Measurements from ENCODE around the gene KCNIP4.
A peak's percentile ranks its signal among the peaks of the same experiment; 100 is the strongest.
"Not testable (repeated sequence)": the region's sequence is repeated elsewhere in the genome, so short reads cannot be mapped to it uniquely, and the experiment has no call there.

KCNIP4 gene

GRCh38 chr4:20783134-20783533, 1165.4 kb downstream of the KCNIP4 start:
- not testable (repeated sequence) for DNase-seq (ENCODE audit: low spot score); FAIRE-seq

DNA sequence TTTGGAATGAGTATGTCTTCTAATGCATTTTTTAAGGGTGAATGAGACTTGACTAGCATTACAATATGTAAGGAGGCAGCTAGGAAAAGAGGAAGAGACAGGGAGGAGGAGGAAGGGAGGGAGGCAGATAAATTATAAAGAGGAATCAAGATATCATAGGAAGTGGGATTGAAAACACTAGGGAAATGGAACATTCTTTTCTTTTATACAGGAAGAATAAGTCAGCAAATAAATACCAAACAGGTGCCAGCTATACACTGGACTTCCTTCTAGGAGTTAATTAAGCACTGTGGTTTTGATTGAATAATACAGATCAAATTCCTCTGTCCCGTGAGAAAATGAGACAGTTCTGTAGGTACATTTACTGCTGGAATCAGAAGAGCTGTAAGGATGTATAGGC, 1169.7 kb downstream of the KCNIP4 start:
- FAIRE-seq (no peak), DNase-seq (ENCODE audit: low spot score) (no peak)

GRCh38 chr4:20773144-20773997, 1175.2 kb downstream of the KCNIP4 start:
- peak; percentile 49 for DNase-seq (ENCODE audit: low spot score)
- FAIRE-seq: no peak

DNA sequence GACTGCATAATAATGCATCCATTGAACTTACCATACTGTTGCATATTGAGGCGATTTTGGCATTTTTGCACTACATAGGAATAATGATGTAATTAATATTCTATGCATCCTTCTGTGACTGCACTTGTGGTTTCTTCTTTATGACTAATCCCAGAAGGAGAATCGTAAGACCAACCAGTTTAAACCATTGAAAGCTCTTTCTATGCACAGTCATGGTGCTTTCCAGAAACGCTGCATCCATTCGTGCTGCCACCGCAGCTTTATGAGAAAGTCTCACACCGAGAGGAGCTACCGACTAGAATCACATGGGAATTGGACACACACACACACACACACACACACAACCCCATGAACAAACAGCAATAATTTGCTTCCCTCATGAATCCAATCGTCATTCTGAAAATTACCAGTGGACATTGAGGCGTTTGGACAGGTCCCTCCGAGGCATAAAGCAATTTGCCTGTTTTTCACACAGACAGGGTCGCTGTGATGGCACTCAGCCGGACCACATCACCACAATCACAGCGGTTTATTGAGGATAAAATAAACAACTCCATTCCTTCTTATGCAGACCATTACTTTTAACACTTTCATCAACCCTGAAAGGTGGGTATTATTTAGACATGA, 1184.1 kb downstream of the KCNIP4 start:
- FAIRE-seq (no peak), DNase-seq (ENCODE audit: low spot score) (no peak)

GRCh38 chr4:20761826-20762225, 1186.7 kb downstream of the KCNIP4 start:
- DNase-seq (ENCODE audit: low spot score) (no peak), FAIRE-seq (no peak)

GRCh38 chr4:20761382-20761781, 1187.2 kb downstream of the KCNIP4 start:
- no peak for FAIRE-seq
- DNase-seq (ENCODE audit: low spot score): no peak

DNA sequence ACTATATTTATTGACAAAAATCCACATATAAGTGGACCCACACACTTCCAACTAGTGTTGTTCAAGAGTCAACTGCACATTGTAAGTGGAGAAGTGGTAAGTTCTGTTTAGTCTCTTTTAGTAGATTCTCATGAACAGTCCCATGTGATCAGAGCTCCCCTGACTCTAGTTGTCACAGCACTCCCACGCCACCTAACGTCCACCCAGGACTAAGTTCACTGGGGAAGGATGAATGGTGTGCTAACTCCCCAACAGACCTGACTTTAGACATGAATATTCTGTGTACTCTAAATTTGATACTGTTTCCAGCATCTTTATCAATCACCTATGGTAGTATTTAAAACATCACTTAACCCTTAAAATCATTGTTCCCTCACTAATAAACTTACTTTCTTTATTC, 1188.5 kb downstream of the KCNIP4 start:
- DNase-seq (ENCODE audit: low spot score) (no peak), FAIRE-seq (no peak)

DNA sequence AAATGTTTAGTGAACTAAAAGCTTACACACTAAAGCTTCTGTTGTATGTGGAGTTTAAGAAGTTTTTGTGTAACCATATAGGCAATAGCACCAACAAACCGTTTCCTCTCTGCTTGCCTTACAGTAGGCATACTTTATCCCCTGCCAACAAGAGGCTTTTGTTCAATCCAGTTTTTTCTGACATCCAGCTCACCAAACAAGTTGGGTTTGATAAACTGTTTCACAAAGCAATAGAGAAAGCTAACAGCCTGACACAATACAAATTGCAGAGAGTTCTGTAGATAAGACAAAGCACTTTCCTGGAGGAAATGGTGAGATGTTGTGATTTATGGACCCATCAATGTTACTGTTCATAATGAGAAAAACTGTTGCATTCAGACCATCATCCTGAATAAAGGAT, 1194.5 kb downstream of the KCNIP4 start:
- DNase-seq (ENCODE audit: low spot score) (no peak), FAIRE-seq (no peak)

DNA sequence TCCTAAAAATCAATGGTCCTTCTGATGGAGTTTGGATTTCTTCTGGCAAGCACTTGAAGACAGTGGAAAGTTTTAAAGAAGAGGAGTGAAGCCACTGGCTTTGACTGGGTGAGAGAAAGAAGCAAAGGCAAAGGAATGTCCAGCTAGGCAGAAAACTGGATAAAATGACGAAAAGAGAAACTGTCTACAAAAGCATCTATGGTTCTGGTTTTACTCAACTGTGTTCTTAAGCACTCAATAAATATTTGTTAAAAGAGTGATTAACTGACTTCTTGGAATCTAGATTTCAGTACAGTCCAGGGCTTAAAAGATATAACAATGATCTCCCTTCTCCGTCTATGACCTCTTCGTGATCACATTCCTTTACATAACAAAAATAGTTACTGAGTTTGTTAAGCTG, 1195.9 kb downstream of the KCNIP4 start:
- no peak for FAIRE-seq

DNA sequence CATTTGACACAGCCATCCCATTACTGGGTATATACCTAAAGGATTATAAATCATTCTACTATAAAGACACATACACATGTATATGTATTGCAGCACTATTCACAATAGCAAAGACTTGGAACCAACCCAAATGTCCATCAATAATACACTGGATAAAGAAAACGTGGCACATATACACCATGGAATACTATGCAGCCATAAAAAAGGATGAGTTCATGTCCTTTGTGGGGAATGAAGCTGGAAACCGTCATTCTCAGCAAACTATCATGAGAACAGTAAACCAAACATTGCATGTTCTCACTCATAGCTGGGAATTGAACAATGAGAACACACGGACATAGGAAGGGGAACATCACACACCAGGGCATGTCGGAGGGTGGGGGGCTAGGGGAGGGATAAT, 1202.6 kb downstream of the KCNIP4 start:
- not testable (repeated sequence) for DNase-seq (ENCODE audit: low spot score); FAIRE-seq

More for the DNA sequence above, 1195.9 kb downstream of the KCNIP4 start:
- DNase-seq (ENCODE audit: low spot score): no peak

- FAIRE-seq (no peak), DNase-seq (ENCODE audit: low spot score) (no peak)
These were observed 1212.6 kb downstream of the KCNIP4 start for GRCh38 chr4:20735931-20736330.

- DNase-seq (ENCODE audit: low spot score): no peak
- FAIRE-seq: no peak
These were observed 1223.7 kb downstream of the KCNIP4 start for GRCh38 chr4:20724915-20725314.

GRCh38 chr4:20723463-20723862, 1225.1 kb downstream of the KCNIP4 start:
- FAIRE-seq (no peak), DNase-seq (ENCODE audit: low spot score) (no peak)

- DNase-seq (ENCODE audit: low spot score) (no peak), FAIRE-seq (no peak)
These were observed 1225.6 kb downstream of the KCNIP4 start for GRCh38 chr4:20723019-20723418.

- FAIRE-seq (no peak), DNase-seq (ENCODE audit: low spot score) (no peak)
These were observed 1237.2 kb downstream of the KCNIP4 start for GRCh38 chr4:20711335-20711734.

DNA sequence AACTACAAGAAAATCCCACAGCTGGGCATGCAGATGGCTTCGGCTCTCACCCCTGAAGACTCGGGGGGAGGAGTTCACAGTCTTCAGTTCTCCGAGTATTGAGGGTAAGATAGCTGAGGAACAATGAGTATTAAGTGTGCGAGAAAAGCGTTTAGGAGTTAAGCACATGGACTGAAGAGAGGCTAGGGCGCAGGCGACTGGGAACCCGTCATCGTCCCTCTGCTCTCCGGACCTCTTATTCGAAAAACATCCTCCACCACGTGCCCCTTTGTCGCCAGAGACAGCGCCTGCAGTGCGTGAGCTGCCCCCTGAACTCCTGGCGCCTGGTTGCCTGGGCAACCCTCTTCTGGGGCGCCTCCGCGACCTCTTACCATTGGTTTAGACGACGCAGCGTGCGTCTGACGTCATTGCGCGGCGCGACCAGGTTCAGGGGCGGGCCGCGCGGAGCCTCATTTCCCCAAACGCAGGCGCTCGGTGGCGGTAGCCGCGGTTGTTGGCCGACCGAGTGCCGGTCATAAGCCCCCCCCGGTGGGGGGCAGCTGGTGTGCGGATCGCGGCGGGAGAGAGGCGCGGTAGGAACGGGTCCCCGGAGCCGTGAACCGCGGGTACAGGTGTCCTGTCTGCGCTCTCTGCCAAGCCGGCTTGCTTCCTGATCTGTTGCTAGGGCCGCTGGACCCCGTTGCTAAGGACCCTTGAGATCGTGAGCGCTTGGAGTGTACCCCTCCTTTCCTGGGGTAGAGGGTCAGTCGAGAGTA, 1248.4 kb downstream of the KCNIP4 start, which contains the start of gene PACRGL:
Gene PACRGL (plus strand): TSS at position 452 of the 755 bp plus-strand sequence. CDS start 4,024 bp downstream, outside the sequence.
- DNase-seq (ENCODE audit: low spot score) (peak; percentile 90), FAIRE-seq (no peak)

DNA sequence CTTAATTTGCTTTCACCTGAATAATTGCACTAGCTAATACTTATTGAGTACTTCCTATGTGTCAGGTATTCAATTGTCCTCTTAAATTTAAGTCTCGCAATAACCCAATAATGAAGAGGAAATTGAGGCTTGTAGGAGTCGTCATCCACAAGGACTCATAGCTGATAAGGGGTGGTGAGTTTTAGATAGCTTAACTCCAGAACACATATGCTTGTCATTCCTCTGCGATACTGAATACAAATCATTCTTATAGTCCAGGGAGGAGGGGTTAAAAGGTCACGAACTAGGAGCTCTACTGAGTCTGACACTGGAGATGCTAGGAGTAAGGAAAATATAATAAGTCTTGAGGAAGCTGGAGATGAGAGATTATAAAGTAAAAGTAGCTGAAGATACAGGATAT, 1249.8 kb downstream of the KCNIP4 start:
- FAIRE-seq (no peak), DNase-seq (ENCODE audit: low spot score) (no peak)

GRCh38 chr4:20698382-20698781, 1250.2 kb downstream of the KCNIP4 start:
- no peak for DNase-seq (ENCODE audit: low spot score)
- no peak for FAIRE-seq

DNA sequence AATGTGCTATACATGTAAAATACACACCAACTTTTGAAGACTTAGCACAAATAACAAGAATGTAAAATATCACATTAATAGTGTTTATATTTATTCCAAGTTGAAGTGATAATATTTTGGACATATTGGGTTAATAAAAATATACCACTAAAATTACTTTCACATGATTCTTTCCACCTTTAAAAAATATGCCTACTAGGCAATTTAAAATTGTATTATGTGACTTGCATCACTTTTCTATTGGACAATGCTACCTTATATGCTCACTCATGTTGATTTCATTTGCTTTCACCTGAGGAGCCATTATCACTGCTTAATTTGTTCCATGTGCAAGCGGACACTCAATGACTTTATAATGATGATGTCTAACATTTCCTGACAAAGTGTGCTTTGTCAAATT, 1251.8 kb downstream of the KCNIP4 start:
- no peak for FAIRE-seq
- no peak for DNase-seq (ENCODE audit: low spot score)

- FAIRE-seq (no peak), DNase-seq (ENCODE audit: low spot score) (peak; percentile 6)
These were observed 1260.7 kb downstream of the KCNIP4 start for GRCh38 chr4:20687864-20688263.

GRCh38 chr4:20684852-20685763, 1263.5 kb downstream of the KCNIP4 start:
- DNase-seq (ENCODE audit: low spot score): peak; percentile 13
- FAIRE-seq: no peak

All from urothelium cell line (cell line).